Astrocyte (in vitro differentiated cells and primary cell): ENCODE data around the gene SFTPB.

ENCODE experiments used
- CTCF ChIP-seq: IDR thresholded peaks from 2 replicates; pipeline ENCODE4 v1.5.1; 2011; ENCODE audit warnings: low read depth, mild to moderate bottlenecking, inconsistent platforms, low read length, moderate library complexity; ENCODE audit not compliant: insufficient read depth
- EZH2 ChIP-seq: IDR thresholded peaks from 2 replicates; pipeline ENCODE4 v1.6.1; 2012; ENCODE audit warnings: mild to moderate bottlenecking, low read length, inconsistent platforms; ENCODE audit not compliant: insufficient read depth

- no peak for TF ChIP-seq CTCF
- TF ChIP-seq EZH2: no peak
These were observed 44.3 kb upstream of the SFTPB start for GRCh38 chr2:85712336-85712735.
